Astrocyte (in vitro differentiated cells and primary cell): ENCODE measurements around the gene OR13C2. TPM values are rescaled to one million over a fixed set of nuclear protein-coding genes. Genes with fewer than 3 reads are reported as not detected.

ENCODE experiments used
- DNase-seq: peaks from one replicate; pipeline ENCODE4 v3.0.0-alpha.2; 2010; ENCODE audit warnings: low read depth
- FAIRE-seq: peaks from 2 replicates; lab custom pipeline; 2011; peaks lifted over from hg19 to GRCh38; lab: Jason Lieb, UNC
- H2AFZ ChIP-seq: 2 replicates; pipeline ENCODE4 v1.6.0; 2012; ENCODE audit warnings: low read depth, low read length, inconsistent platforms
- H3K27ac ChIP-seq: 2 replicates; pipeline ENCODE4 v1.5.1; 2011; ENCODE audit warnings: low read depth, low read length, inconsistent platforms
- H3K27me3 ChIP-seq: 2 replicates; pipeline ENCODE4 v1.6.0; 2011; ENCODE audit warnings: low read length, inconsistent platforms; ENCODE audit not compliant: insufficient read depth
- H3K36me3 ChIP-seq: 2 replicates; pipeline ENCODE4 v1.5.1; 2011; ENCODE audit warnings: low read length, inconsistent platforms; ENCODE audit not compliant: insufficient read depth
- H3K4me1 ChIP-seq: 2 replicates; pipeline ENCODE4 v1.5.1; 2011; ENCODE audit warnings: low read length, inconsistent platforms; ENCODE audit not compliant: insufficient read depth
- H3K4me2 ChIP-seq: 2 replicates; pipeline ENCODE4 v1.6.0; 2012; ENCODE audit warnings: low read length, inconsistent platforms
- H3K4me3 ChIP-seq: 2 replicates; pipeline ENCODE4 v1.5.1; 2011; ENCODE audit warnings: low read depth, mild to moderate bottlenecking, low read length, inconsistent platforms; ENCODE audit not compliant: insufficient read depth
- H3K79me2 ChIP-seq: 2 replicates; pipeline ENCODE4 v1.6.0; 2012; ENCODE audit warnings: mild to moderate bottlenecking, low read length, inconsistent platforms; ENCODE audit not compliant: insufficient read depth
- H3K9ac ChIP-seq: 2 replicates; pipeline ENCODE4 v1.6.0; 2012; ENCODE audit warnings: mild to moderate bottlenecking, low read length, inconsistent platforms
- H3K9me3 ChIP-seq: 2 replicates; pipeline ENCODE4 v1.5.1; 2012; ENCODE audit warnings: low read depth, mild to moderate bottlenecking, low read length, inconsistent platforms; ENCODE audit not compliant: insufficient read depth
- H4K20me1 ChIP-seq: 2 replicates; pipeline ENCODE4 v1.6.0; 2012; ENCODE audit warnings: low read length, inconsistent platforms; ENCODE audit not compliant: insufficient read depth
- H3K27ac Mint-ChIP-seq: one replicate; pipeline ENCODE4 v1.8.0; 2021; ENCODE audit warnings: mild to moderate bottlenecking, mixed read lengths; ENCODE audit not compliant: unreplicated experiment
- H3K27me3 Mint-ChIP-seq: one replicate; pipeline ENCODE4 v1.8.0; 2021; ENCODE audit warnings: low read depth, mixed read lengths; ENCODE audit not compliant: unreplicated experiment
- H3K36me3 Mint-ChIP-seq: one replicate; pipeline ENCODE4 v1.8.0; 2021; ENCODE audit warnings: low read depth, mixed read lengths; ENCODE audit not compliant: unreplicated experiment
- H3K4me1 Mint-ChIP-seq: one replicate; pipeline ENCODE4 v1.8.0; 2021; ENCODE audit warnings: low read depth, mixed read lengths; ENCODE audit not compliant: unreplicated experiment
- H3K4me3 Mint-ChIP-seq: one replicate; pipeline ENCODE4 v1.8.0; 2021; ENCODE audit warnings: mild to moderate bottlenecking, moderate library complexity, mixed read lengths; ENCODE audit not compliant: unreplicated experiment
- H3K9me3 Mint-ChIP-seq: one replicate; pipeline ENCODE4 v1.8.0; 2021; ENCODE audit warnings: mild to moderate bottlenecking, mixed read lengths; ENCODE audit not compliant: unreplicated experiment
- CTCF ChIP-seq: IDR thresholded peaks from 2 replicates; pipeline ENCODE4 v1.5.1; 2011; ENCODE audit warnings: low read depth, mild to moderate bottlenecking, inconsistent platforms, low read length, moderate library complexity; ENCODE audit not compliant: insufficient read depth
- EZH2 ChIP-seq: IDR thresholded peaks from 2 replicates; pipeline ENCODE4 v1.6.1; 2012; ENCODE audit warnings: mild to moderate bottlenecking, low read length, inconsistent platforms; ENCODE audit not compliant: insufficient read depth
- total RNA-seq: library from RNA; stranded (reverse); gene quantifications from 2 replicates; pipeline ENCODE4 v1.2.1, GENCODE V29; 2021

OR13C2 gene
- total RNA-seq, 1 donor from 2014 or later = not detected

GRCh38 chr9:104580562-104580961 is 24.9 kb downstream of the OR13C2 start:
- no peak overlapping the region for H3K4me2 ChIP-seq
- TF ChIP-seq EZH2 (no peak), CTCF (no peak)
- no peak overlapping the region for H3K4me3 ChIP-seq
- H3K36me3 Mint-ChIP-seq = no peaks in the 10 kb centered on the region
- no peaks in the 10 kb centered on the region for H4K20me1 ChIP-seq
- H2AFZ ChIP-seq = no peak overlapping the region
- H3K79me2 ChIP-seq = no peaks in the 10 kb centered on the region
- H3K36me3 ChIP-seq = no peaks in the 10 kb centered on the region
- DNase-seq (no peak), FAIRE-seq (no peak)
- H3K27me3 Mint-ChIP-seq = no peaks in the 10 kb centered on the region
- H3K4me1 Mint-ChIP-seq = no peaks in the 10 kb centered on the region
- H3K9ac ChIP-seq = no peak overlapping the region
- H3K27me3 ChIP-seq = no peaks in the 10 kb centered on the region
- H3K4me3 Mint-ChIP-seq = no peak overlapping the region
- H3K4me1 ChIP-seq = no peaks in the 10 kb centered on the region
- H3K9me3 Mint-ChIP-seq = no peaks in the 10 kb centered on the region
- no peak overlapping the region for H3K27ac ChIP-seq
- no peaks in the 10 kb centered on the region for H3K9me3 ChIP-seq
- no peak overlapping the region for H3K27ac Mint-ChIP-seq

GRCh38 chr9:104577263-104577662 is 28.2 kb downstream of the OR13C2 start:
- DNase-seq (no peak), FAIRE-seq (no peak)
- H3K27ac Mint-ChIP-seq = no peak overlapping the region
- H3K36me3 ChIP-seq = no peaks in the 10 kb centered on the region
- H3K9ac ChIP-seq = no peak overlapping the region
- TF ChIP-seq CTCF = no peak
- H3K9me3 ChIP-seq = no peaks in the 10 kb centered on the region
- H4K20me1 ChIP-seq = no peaks in the 10 kb centered on the region
- H3K4me1 ChIP-seq = no peaks in the 10 kb centered on the region
- H3K4me3 ChIP-seq = no peak overlapping the region
- H3K36me3 Mint-ChIP-seq = no peaks in the 10 kb centered on the region
- H3K4me2 ChIP-seq = no peak overlapping the region
- no peak overlapping the region for H3K27ac ChIP-seq
- H3K79me2 ChIP-seq = no peaks in the 10 kb centered on the region
- H3K27me3 Mint-ChIP-seq = no peaks in the 10 kb centered on the region
- H3K4me1 Mint-ChIP-seq = no peaks in the 10 kb centered on the region
- H3K9me3 Mint-ChIP-seq = peaks cover 9% of the 10 kb centered on the region
- no peak overlapping the region for H3K4me3 Mint-ChIP-seq
- H2AFZ ChIP-seq = no peak overlapping the region
- H3K27me3 ChIP-seq = no peaks in the 10 kb centered on the region

- Histone ChIP-seq H4K20me1 (no peaks in the 10 kb centered on the region), H3K4me1 (no peaks in the 10 kb centered on the region), H3K27me3 (no peaks in the 10 kb centered on the region), H3K36me3 (no peaks in the 10 kb centered on the region), H3K27ac (no peak overlapping the region), H3K9me3 (no peaks in the 10 kb centered on the region), H3K4me2 (no peak overlapping the region), H2AFZ (no peak overlapping the region), H3K79me2 (no peaks in the 10 kb centered on the region), H3K9ac (no peak overlapping the region), H3K4me3 (no peak overlapping the region)
- Mint-ChIP-seq H3K9me3 (peaks cover 15% of the 10 kb centered on the region), H3K4me1 (no peaks in the 10 kb centered on the region), H3K4me3 (no peak overlapping the region), H3K36me3 (no peaks in the 10 kb centered on the region), H3K27ac (no peak overlapping the region), H3K27me3 (no peaks in the 10 kb centered on the region)
- no peak for DNase-seq
- no peak for TF ChIP-seq CTCF
- TF ChIP-seq EZH2 = no peak
- FAIRE-seq = no peak
These were observed 30.0 kb downstream of the OR13C2 start for GRCh38 chr9:104575456-104575855.
